T47D (cell line): ENCODE data around the gene PPIB.

Experiments
- DNase-seq, 2 experiments: peaks; one replicate each; pipeline versions ENCODE4 v3.0.0 to v3.0.0-alpha.2; 2011 to 2012; ENCODE audit warnings: low read depth in 1 of 2, low spot score in 1 of 2
- JUND ChIP-seq: IDR thresholded peaks from 2 replicates; pipeline ENCODE4 v1.6.1; 2012; ENCODE audit warnings: low read depth
- in situ Hi-C: cut with HindIII; loops from 2 replicates; pipeline ENCODE4 v1.10.0; 2016; ENCODE audit warnings: low sequenced_read_pairs, low pct_unique_long_range_greater_than_20kb

PPIB gene

DNA sequence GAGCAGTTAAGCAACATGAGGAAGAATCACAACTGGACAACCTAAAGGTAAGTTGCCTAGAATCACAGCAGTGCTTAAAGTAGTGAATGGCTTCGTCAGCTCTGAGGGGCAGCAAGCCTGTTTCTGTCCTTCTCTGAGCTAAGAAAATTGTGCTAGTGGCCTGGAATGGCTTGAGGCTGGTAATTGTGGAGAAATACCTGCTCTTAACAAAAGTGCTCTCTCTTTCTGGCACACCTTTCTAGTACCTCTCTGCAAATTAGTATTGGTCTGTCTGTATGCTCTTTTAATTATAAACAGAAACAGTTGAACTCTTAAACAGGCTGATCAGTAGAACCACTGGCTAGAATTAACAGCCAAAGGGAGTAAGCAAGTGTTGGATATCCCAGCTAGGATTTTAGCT is 55.5 kb downstream of the PPIB start:
- no peak for DNase-seq
- no peak for TF ChIP-seq JUND
- in situ Hi-C loops, result no loop called here
